Activated B cell treated with CpG ODN at 0.5 μM for 24 hours (primary cell): Measurements from ENCODE around the gene GALNT14. TPM values are rescaled to one million over a fixed set of nuclear protein-coding genes. Genes with fewer than 3 reads are reported as not detected.

Experiments used
- ATAC-seq: fragments of 200-7000 bp; cut with Tn5 transposase; one replicate; pipeline ENCODE4 v1.10.0; 2021; ENCODE audit warnings: low read depth, mild to moderate bottlenecking, moderate library complexity
- CTCF ChIA-PET: fragments of 350-600 bp; sonication (Branson Sonifier 250); formaldehyde crosslinking; loops from one replicate; lab custom pipeline; 2021; ENCODE audit warnings: antibody characterized with exemption; lab: Charles Lee
- POLR2A ChIA-PET: fragments of 350-600 bp; sonication (Branson Sonifier 250); formaldehyde crosslinking; loops from one replicate; lab custom pipeline; 2021; ENCODE audit warnings: antibody characterized with exemption; lab: Charles Lee
- DNase-seq: peaks from one replicate; pipeline ENCODE4 v3.0.0; 2022
- H3K27ac Mint-ChIP-seq: one replicate; pipeline ENCODE4 v1.8.0; 2020; ENCODE audit warnings: mixed read lengths
- H3K27me3 Mint-ChIP-seq: one replicate; pipeline ENCODE4 v1.8.0; 2021; ENCODE audit warnings: mixed read lengths
- H3K36me3 Mint-ChIP-seq: one replicate; pipeline ENCODE4 v1.8.0; 2021; ENCODE audit warnings: low read depth, mixed read lengths
- H3K4me1 Mint-ChIP-seq: one replicate; pipeline ENCODE4 v1.8.0; 2021; ENCODE audit warnings: mixed read lengths
- H3K4me3 Mint-ChIP-seq: one replicate; pipeline ENCODE4 v1.8.0; 2020; ENCODE audit warnings: mild to moderate bottlenecking, mixed read lengths
- H3K9me3 Mint-ChIP-seq: one replicate; pipeline ENCODE4 v1.8.0; 2020; ENCODE audit warnings: mixed read lengths
- CTCF ChIP-seq: fragments of 200-600 bp; IDR thresholded peaks from one replicate; pipeline ENCODE4 v1.8.0; 2022; ENCODE audit warnings: antibody characterized with exemption, mild to moderate bottlenecking
- intact Hi-C: fragments of 100-400 bp; cut with micrococcal nuclease; formaldehyde crosslinking; loops from one replicate; pipeline ENCODE4 v1.15.1; 2024
- total RNA-seq: library from RNA; stranded (reverse); gene quantifications from 2 replicates; pipeline ENCODE4 v1.2.3, GENCODE V29; 2022

The GALNT14 gene
- total RNA-seq, 1 donor from 2014 or later: 6.6 TPM

DNA sequence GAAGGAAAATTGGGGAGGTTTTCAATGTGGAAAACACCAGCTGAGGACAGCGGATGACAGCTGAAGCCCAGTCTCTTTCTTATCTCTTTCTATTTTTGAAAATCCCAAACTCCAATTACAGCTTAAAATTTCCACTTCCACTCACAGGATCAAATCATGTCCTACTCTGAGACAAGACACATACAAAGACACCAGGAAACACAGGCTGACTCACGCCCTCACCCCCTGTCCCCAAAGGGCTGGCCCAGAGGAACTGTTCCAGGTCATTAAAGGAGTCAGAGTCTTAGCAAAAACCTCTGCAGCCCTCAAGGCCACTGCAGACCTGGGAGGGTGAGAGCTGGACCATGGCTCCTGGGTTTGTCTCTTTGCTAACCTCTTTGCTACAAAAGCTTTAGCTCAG lies 187.9 kb downstream of the GALNT14 start:
- TF ChIP-seq CTCF: no peak
- H3K27me3 Mint-ChIP-seq: no peaks in the 10 kb centered on the region
- intact Hi-C loops: no loop called here
- no peak overlapping the region for H3K27ac Mint-ChIP-seq
- no peaks in the 10 kb centered on the region for H3K9me3 Mint-ChIP-seq
- DNase-seq (no peak), ATAC-seq (no peak)
- no peaks in the 10 kb centered on the region for H3K36me3 Mint-ChIP-seq
- no peak overlapping the region for H3K4me3 Mint-ChIP-seq
- CTCF ChIA-PET: no interaction called here
- POLR2A ChIA-PET: no interaction called here
- H3K4me1 Mint-ChIP-seq: no peaks in the 10 kb centered on the region

GRCh38 chr2:30949435-30949834 lies 188.8 kb downstream of the GALNT14 start:
- H3K36me3 Mint-ChIP-seq: no peaks in the 10 kb centered on the region
- no peak for TF ChIP-seq CTCF
- no peaks in the 10 kb centered on the region for H3K4me1 Mint-ChIP-seq
- ChIA-PET CTCF (no interaction called here), POLR2A (no interaction called here)
- no peaks in the 10 kb centered on the region for H3K27me3 Mint-ChIP-seq
- no peak overlapping the region for H3K27ac Mint-ChIP-seq
- no peak for ATAC-seq
- H3K4me3 Mint-ChIP-seq: no peak overlapping the region
- no peak for DNase-seq
- no peaks in the 10 kb centered on the region for H3K9me3 Mint-ChIP-seq
- intact Hi-C loops: no loop called here

- ATAC-seq (no peak), DNase-seq (no peak)
- no peaks in the 10 kb centered on the region for H3K36me3 Mint-ChIP-seq
- ChIA-PET POLR2A (no interaction called here), CTCF (no interaction called here)
- no peak for TF ChIP-seq CTCF
- H3K4me3 Mint-ChIP-seq: no peak overlapping the region
- intact Hi-C loops: no loop called here
- no peaks in the 10 kb centered on the region for H3K9me3 Mint-ChIP-seq
- H3K27me3 Mint-ChIP-seq: no peaks in the 10 kb centered on the region
- H3K27ac Mint-ChIP-seq: no peak overlapping the region
- H3K4me1 Mint-ChIP-seq: no peaks in the 10 kb centered on the region
Observed at GRCh38 chr2:30948857-30949256, 189.4 kb downstream of the GALNT14 start.

- ATAC-seq: no peak
- H3K4me3 Mint-ChIP-seq: no peak overlapping the region
- TF ChIP-seq CTCF: no peak
- ChIA-PET POLR2A (no interaction called here), CTCF (no interaction called here)
- H3K9me3 Mint-ChIP-seq: no peaks in the 10 kb centered on the region
- no peaks in the 10 kb centered on the region for H3K27me3 Mint-ChIP-seq
- H3K27ac Mint-ChIP-seq: no peak overlapping the region
- no peaks in the 10 kb centered on the region for H3K4me1 Mint-ChIP-seq
- H3K36me3 Mint-ChIP-seq: no peaks in the 10 kb centered on the region
- no peak for DNase-seq
- intact Hi-C loops: no loop called here
Observed at GRCh38 chr2:30948130-30948529, 190.1 kb downstream of the GALNT14 start.

DNA sequence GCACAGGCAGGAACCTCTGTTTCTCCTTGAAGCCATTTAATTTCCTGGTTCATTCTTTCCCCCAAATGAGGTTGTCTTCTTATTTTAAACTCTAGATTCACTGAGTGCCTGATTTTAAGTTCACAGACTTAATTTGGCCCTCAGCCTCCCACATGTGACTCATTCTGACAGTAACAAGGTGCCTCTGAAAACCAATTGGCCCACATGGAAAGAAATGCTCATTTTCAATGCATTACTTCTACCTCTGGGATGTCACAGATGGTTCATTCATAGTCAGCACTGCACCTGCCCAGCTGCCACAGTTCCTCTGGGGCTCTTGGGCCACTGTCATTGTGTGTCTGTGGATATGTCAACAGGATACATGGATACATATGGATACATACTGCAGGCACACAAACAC lies 190.6 kb downstream of the GALNT14 start:
- no peaks in the 10 kb centered on the region for H3K27me3 Mint-ChIP-seq
- no peak for TF ChIP-seq CTCF
- CTCF ChIA-PET: no interaction called here
- intact Hi-C loops: no loop called here
- no peak overlapping the region for H3K27ac Mint-ChIP-seq
- DNase-seq (no peak), ATAC-seq (no peak)
- H3K9me3 Mint-ChIP-seq: no peaks in the 10 kb centered on the region
- POLR2A ChIA-PET: no interaction called here
- no peaks in the 10 kb centered on the region for H3K4me1 Mint-ChIP-seq
- no peaks in the 10 kb centered on the region for H3K36me3 Mint-ChIP-seq
- H3K4me3 Mint-ChIP-seq: no peak overlapping the region
